HepG2 (cell line): ENCODE results near the gene PELI2. TPM values are rescaled to one million over a fixed set of nuclear protein-coding genes. Genes with fewer than 3 reads are reported as not detected.

ENCODE experiments used
- ATAC-seq: fragments of 200-7000 bp; cut with Tn5 transposase; 3 replicates; pipeline ENCODE4 v1.9.1; 2020; ENCODE audit warnings: mild to moderate bottlenecking, moderate library complexity
- BruUV-seq: library from RNA; stranded (reverse); fragments of 400-500 nt; replicated peaks from 2 replicates; lab custom pipeline; 2021; lab: Mats Ljungman, UMichigan
- CTCF ChIA-PET: fragments of 300-600 bp; formaldehyde crosslinking; extraction: SDS; loops from one replicate; lab custom pipeline; 2021; ENCODE audit warnings: low total read pairs, inconsistent platforms, low intra/inter-chr PET ratio; lab: Yijun Ruan, JAX
- POLR2A ChIA-PET: fragments of 350-600 bp; sonication (Branson Sonifier 250); formaldehyde crosslinking; loops from one replicate; lab custom pipeline; 2020; ENCODE audit warnings: antibody characterized with exemption, inconsistent platforms; lab: Yijun Ruan, JAX
- DNase-seq: peaks from one replicate; pipeline ENCODE4 v3.0.0-alpha.2; 2015; ENCODE audit warnings: low spot score
- FAIRE-seq: peaks from 3 replicates; lab custom pipeline; 2011; peaks lifted over from hg19 to GRCh38; lab: Jason Lieb, UNC
- H2AFZ ChIP-seq: one replicate; pipeline ENCODE4 v1.6.1; 2011; ENCODE audit warnings: low read length, inconsistent platforms
- H3K27ac ChIP-seq: fragments of 300-600 bp; 3 replicates; pipeline ENCODE4 v1.8.0; 2011; ENCODE audit warnings: mixed run types, mild to moderate bottlenecking, mixed read lengths, low read length, inconsistent platforms; ENCODE audit not compliant: insufficient read depth; ENCODE audit errors: extremely low read length
- H3K27me3 ChIP-seq, 2 experiments: fragments of 200-600 bp in 1 of 2; 2 replicates in 1 of 2; 3 replicates in 1 of 2; pipeline versions ENCODE4 v1.6.0 to v1.8.0; 2011; ENCODE audit warnings: low read length in 2 of 2, mild to moderate bottlenecking in 2 of 2, moderate library complexity in 2 of 2, inconsistent platforms in 1 of 2; ENCODE audit not compliant: insufficient read depth in 2 of 2, control insufficient read depth in 1 of 2
- H3K36me3 ChIP-seq, 2 experiments: fragments of 200-600 bp in 1 of 2; replicated peaks in 1 of 2; 2 replicates in 1 of 2; 3 replicates in 1 of 2; pipeline versions ENCODE4 v1.5.1 to v1.8.0; 2011; ENCODE audit warnings: low read length in 2 of 2, inconsistent platforms in 1 of 2; ENCODE audit not compliant: insufficient read depth in 2 of 2, control insufficient read depth in 1 of 2
- H3K4me1 ChIP-seq: 2 replicates; pipeline ENCODE4 v1.5.1; 2012; ENCODE audit warnings: low read length, inconsistent platforms; ENCODE audit not compliant: insufficient read depth
- H3K4me2 ChIP-seq: 2 replicates; pipeline ENCODE4 v1.6.0; 2011; ENCODE audit warnings: low read depth, low read length, inconsistent platforms
- H3K4me3 ChIP-seq, 3 experiments: fragments of 200-600 bp in 1 of 3; sonication (generic), shearing (Covaris generic) in 1 of 3; replicated peaks in 1 of 3; 2 replicates each; pipeline ENCODE4 v1.5.1; 2011 to 2016; ENCODE audit warnings: low read length in 3 of 3, inconsistent platforms in 2 of 3, low read depth in 2 of 3, mild to moderate bottlenecking in 2 of 3, control low read depth in 1 of 3, mixed read lengths in 1 of 3; ENCODE audit not compliant: insufficient read depth in 1 of 3
- H3K79me2 ChIP-seq: one replicate; pipeline ENCODE4 v1.6.1; 2011; ENCODE audit warnings: low read length, inconsistent platforms; ENCODE audit not compliant: insufficient read depth
- H3K9ac ChIP-seq: 2 replicates; pipeline ENCODE4 v1.6.0; 2011; ENCODE audit warnings: mild to moderate bottlenecking, low read depth, low read length, inconsistent platforms; ENCODE audit not compliant: insufficient read depth
- H3K9me3 ChIP-seq: 2 replicates; pipeline ENCODE4 v1.5.1; 2012; ENCODE audit warnings: mild to moderate bottlenecking, low read length
- H4K20me1 ChIP-seq: 2 replicates; pipeline ENCODE4 v1.6.0; 2011; ENCODE audit warnings: inconsistent platforms, mild to moderate bottlenecking, low read length, moderate library complexity; ENCODE audit not compliant: insufficient read depth
- FOXK1 ChIP-seq: sonication (generic); formaldehyde crosslinking; IDR thresholded peaks from 2 replicates; pipeline ENCODE4 v1.4.0; 2020; ENCODE audit warnings: low read depth, missing genetic modification reagents, borderline replicate concordance
- KAT2B ChIP-seq: fragments of 150-350 bp; IDR thresholded peaks from 2 replicates; pipeline ENCODE4 v1.6.1; 2014; ENCODE audit warnings: low read depth, low read length, borderline replicate concordance
- NFIC ChIP-seq: IDR thresholded peaks from 2 replicates; pipeline ENCODE4 v1.6.1; 2012; ENCODE audit warnings: mild to moderate bottlenecking, low read length, inconsistent platforms
- RBAK ChIP-seq: sonication (generic); formaldehyde crosslinking; IDR thresholded peaks from 2 replicates; pipeline ENCODE4 v1.5.1; 2020; ENCODE audit warnings: mild to moderate bottlenecking, missing genetic modification reagents
- SNAPC4 ChIP-seq: sonication (generic); formaldehyde crosslinking; IDR thresholded peaks from 2 replicates; pipeline ENCODE4 v1.4.0; 2020; ENCODE audit warnings: mild to moderate bottlenecking, missing genetic modification reagents
- ZGPAT ChIP-seq: IDR thresholded peaks from 2 replicates; pipeline ENCODE4 v1.6.1; 2016; ENCODE audit warnings: mild to moderate bottlenecking
- ZNF234 ChIP-seq: sonication (generic); formaldehyde crosslinking; conservative IDR thresholded peaks from 2 replicates; pipeline ENCODE4 v1.5.1; 2020; ENCODE audit warnings: mild to moderate bottlenecking, missing genetic modification reagents
- WGBS: methylation state at CpG from one replicate; pipeline ENCODE4 v1.1.6; 2017; ENCODE audit warnings: low lambda C conversion rate; 5-methylcytosine and 5-hydroxymethylcytosine counted together
- in situ Hi-C: cut with HindIII; loops from 2 replicates; pipeline ENCODE4 v1.10.0; 2017; ENCODE audit warnings: low pct_unique_long_range_greater_than_20kb; ENCODE audit not compliant: extremely low pct_ligation_motif_present
- intact Hi-C: fragments of 100-400 bp; cut with micrococcal nuclease; formaldehyde crosslinking; loops from one replicate; pipeline ENCODE4 v1.10.0; 2022; ENCODE audit not compliant: unreplicated experiment
- polyA plus RNA-seq, 8 experiments: library from polyadenylated mRNA; depleted of rRNA in 3 of 8; stranded (reverse) in 7 of 8; unstranded in 1 of 8; fragments of >200 nt; fragmentation: Illumina TruSeq in 4 of 8; extraction: Trizol in 4 of 8; gene quantifications; 2 replicates each; pipeline versions ENCODE4 v1.2.1 to v1.2.3, GENCODE V29; 2011 to 2016; ENCODE audit warnings: low read depth in 4 of 8, missing spikeins in 1 of 8, mixed read lengths in 1 of 8; ENCODE audit not compliant: insufficient read depth in 1 of 8
- total RNA-seq, 5 experiments: library from RNA; depleted of rRNA; stranded (reverse); fragments of >200 nt; fragmentation: Illumina TruSeq; extraction: Trizol; gene quantifications; 2 replicates each; pipeline ENCODE4 v1.2.3, GENCODE V29; 2016; ENCODE audit warnings: low read depth in 1 of 5

Gene PELI2
- total and polyA plus RNA-seq, 2 of the 13 experiments (the other 11 are each of a cell fraction or from before 2014, with no cell fraction given), result 0.07 TPM; not detected in 1

GRCh38 chr14:56098021-56098420 is 20.2 kb upstream of the PELI2 start:
- H4K20me1 ChIP-seq, result no peaks in the 10 kb centered on the region
- ChIA-PET CTCF (no interaction called here), POLR2A (no interaction called here)
- ATAC-seq (no peak), DNase-seq (no peak), FAIRE-seq (no peak)
- no peaks in the 10 kb centered on the region for H3K4me1 ChIP-seq
- H2AFZ ChIP-seq, result no peak overlapping the region
- 0% methylated on average over 1 of the region's 1 CpG for WGBS
- no peak overlapping the region for H3K9ac ChIP-seq
- H3K27me3 ChIP-seq, result no peaks in the 10 kb centered on the region
- intact Hi-C loops, result no loop called here
- no peak overlapping the region for H3K27ac ChIP-seq
- no TSS peak for BruUV-seq
- H3K4me3 ChIP-seq, result no peak overlapping the region
- no peaks in the 10 kb centered on the region for H3K9me3 ChIP-seq
- no peaks in the 10 kb centered on the region for H3K79me2 ChIP-seq
- in situ Hi-C loops, result no loop called here
- TF ChIP-seq SNAPC4 (CRISPR knock-in tag) (no peak), RBAK (no peak), ZGPAT (CRISPR knock-in tag) (no peak), KAT2B (no peak), FOXK1 (CRISPR knock-in tag) (no peak), ZNF234 (CRISPR knock-in tag) (no peak), NFIC (no peak)
- no peaks in the 10 kb centered on the region for H3K36me3 ChIP-seq
- H3K4me2 ChIP-seq, result no peak overlapping the region
